ENCODE measurements around the gene HEYL. TPM values are rescaled to one million over a fixed set of nuclear protein-coding genes. Genes with fewer than 3 reads are reported as not detected.

HEYL gene
- total and polyA plus RNA-seq, 2 of the 8 experiments (the other 6 are each of a cell fraction or from before 2014, with no cell fraction given) = 1.8 to 3.1 TPM

DNA sequence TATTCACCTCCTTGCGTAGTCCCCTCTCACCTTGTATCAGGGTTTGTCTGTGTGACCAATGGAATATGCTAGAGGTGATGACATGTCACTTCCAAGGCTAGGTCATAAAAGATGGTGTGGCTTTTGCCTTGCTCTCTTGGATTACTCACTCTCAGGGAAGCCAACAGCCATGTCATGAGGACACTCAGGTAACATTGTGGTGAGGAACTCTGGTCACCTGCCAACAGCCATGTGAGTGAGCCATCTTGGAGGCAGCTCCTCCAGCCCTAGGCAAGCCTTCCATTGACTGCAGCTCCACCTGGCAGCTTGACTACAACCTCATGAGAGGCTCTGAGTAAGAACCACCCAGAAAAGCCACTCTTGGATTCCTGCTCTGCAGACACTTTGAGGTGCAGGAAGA, 11.0 kb upstream of the HEYL start (continued):
- TF ChIP-seq, protein P1, sequence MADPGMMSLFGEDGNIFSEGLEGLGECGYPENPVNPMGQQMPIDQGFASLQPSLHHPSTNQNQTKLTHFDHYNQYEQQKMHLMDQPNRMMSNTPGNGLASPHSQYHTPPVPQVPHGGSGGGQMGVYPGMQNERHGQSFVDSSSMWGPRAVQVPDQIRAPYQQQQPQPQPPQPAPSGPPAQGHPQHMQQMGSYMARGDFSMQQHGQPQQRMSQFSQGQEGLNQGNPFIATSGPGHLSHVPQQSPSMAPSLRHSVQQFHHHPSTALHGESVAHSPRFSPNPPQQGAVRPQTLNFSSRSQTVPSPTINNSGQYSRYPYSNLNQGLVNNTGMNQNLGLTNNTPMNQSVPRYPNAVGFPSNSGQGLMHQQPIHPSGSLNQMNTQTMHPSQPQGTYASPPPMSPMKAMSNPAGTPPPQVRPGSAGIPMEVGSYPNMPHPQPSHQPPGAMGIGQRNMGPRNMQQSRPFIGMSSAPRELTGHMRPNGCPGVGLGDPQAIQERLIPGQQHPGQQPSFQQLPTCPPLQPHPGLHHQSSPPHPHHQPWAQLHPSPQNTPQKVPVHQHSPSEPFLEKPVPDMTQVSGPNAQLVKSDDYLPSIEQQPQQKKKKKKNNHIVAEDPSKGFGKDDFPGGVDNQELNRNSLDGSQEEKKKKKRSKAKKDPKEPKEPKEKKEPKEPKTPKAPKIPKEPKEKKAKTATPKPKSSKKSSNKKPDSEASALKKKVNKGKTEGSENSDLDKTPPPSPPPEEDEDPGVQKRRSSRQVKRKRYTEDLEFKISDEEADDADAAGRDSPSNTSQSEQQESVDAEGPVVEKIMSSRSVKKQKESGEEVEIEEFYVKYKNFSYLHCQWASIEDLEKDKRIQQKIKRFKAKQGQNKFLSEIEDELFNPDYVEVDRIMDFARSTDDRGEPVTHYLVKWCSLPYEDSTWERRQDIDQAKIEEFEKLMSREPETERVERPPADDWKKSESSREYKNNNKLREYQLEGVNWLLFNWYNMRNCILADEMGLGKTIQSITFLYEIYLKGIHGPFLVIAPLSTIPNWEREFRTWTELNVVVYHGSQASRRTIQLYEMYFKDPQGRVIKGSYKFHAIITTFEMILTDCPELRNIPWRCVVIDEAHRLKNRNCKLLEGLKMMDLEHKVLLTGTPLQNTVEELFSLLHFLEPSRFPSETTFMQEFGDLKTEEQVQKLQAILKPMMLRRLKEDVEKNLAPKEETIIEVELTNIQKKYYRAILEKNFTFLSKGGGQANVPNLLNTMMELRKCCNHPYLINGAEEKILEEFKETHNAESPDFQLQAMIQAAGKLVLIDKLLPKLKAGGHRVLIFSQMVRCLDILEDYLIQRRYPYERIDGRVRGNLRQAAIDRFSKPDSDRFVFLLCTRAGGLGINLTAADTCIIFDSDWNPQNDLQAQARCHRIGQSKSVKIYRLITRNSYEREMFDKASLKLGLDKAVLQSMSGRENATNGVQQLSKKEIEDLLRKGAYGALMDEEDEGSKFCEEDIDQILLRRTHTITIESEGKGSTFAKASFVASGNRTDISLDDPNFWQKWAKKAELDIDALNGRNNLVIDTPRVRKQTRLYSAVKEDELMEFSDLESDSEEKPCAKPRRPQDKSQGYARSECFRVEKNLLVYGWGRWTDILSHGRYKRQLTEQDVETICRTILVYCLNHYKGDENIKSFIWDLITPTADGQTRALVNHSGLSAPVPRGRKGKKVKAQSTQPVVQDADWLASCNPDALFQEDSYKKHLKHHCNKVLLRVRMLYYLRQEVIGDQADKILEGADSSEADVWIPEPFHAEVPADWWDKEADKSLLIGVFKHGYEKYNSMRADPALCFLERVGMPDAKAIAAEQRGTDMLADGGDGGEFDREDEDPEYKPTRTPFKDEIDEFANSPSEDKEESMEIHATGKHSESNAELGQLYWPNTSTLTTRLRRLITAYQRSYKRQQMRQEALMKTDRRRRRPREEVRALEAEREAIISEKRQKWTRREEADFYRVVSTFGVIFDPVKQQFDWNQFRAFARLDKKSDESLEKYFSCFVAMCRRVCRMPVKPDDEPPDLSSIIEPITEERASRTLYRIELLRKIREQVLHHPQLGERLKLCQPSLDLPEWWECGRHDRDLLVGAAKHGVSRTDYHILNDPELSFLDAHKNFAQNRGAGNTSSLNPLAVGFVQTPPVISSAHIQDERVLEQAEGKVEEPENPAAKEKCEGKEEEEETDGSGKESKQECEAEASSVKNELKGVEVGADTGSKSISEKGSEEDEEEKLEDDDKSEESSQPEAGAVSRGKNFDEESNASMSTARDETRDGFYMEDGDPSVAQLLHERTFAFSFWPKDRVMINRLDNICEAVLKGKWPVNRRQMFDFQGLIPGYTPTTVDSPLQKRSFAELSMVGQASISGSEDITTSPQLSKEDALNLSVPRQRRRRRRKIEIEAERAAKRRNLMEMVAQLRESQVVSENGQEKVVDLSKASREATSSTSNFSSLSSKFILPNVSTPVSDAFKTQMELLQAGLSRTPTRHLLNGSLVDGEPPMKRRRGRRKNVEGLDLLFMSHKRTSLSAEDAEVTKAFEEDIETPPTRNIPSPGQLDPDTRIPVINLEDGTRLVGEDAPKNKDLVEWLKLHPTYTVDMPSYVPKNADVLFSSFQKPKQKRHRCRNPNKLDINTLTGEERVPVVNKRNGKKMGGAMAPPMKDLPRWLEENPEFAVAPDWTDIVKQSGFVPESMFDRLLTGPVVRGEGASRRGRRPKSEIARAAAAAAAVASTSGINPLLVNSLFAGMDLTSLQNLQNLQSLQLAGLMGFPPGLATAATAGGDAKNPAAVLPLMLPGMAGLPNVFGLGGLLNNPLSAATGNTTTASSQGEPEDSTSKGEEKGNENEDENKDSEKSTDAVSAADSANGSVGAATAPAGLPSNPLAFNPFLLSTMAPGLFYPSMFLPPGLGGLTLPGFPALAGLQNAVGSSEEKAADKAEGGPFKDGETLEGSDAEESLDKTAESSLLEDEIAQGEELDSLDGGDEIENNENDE (IDR thresholded peaks at IDR 0.05; ENCODE audit: insufficient replicate concordance, low read length) = no peak
- TF ChIP-seq EGR1 (IDR thresholded peaks at IDR 0.05; ENCODE audit: borderline replicate concordance, low read depth, low read length) (no peak), KDM4A (IDR thresholded peaks at IDR 0.05; ENCODE audit: low read depth, low read length, severe bottlenecking) (no peak), GTF2F1 (IDR thresholded peaks at IDR 0.05; ENCODE audit: borderline replicate concordance, low read depth, low read length) (no peak), CHD1 (IDR thresholded peaks at IDR 0.05; ENCODE audit: low read depth, low read length) (no peak), YY1 (IDR thresholded peaks at IDR 0.05; ENCODE audit: low read depth, low read length) (no peak), POLR2A (IDR thresholded peaks at IDR 0.05; ENCODE audit: control extremely low read depth in 1 of 2, low read depth in 2 of 2, low read length in 2 of 2) (no peak), TCF12 (IDR thresholded peaks at IDR 0.05; ENCODE audit: low read depth, low read length) (no peak), MAX (IDR thresholded peaks at IDR 0.05) (no peak), POLR2AphosphoS5 (IDR thresholded peaks at IDR 0.05; ENCODE audit: low read depth, low read length) (no peak), NANOG (IDR thresholded peaks at IDR 0.05; ENCODE audit: insufficient read depth, low read depth, low read length, poor library complexity, severe bottlenecking) (no peak), MAFK (IDR thresholded peaks at IDR 0.05; ENCODE audit: low read depth, low read length) (no peak)
